Middle frontal gyrus (tissue), 1 donor: Measurements from ENCODE around the gene ARHGEF39.
A peak's percentile ranks its signal among the peaks of the same experiment; 100 is the strongest.

Experiments used
- DNase-seq: peaks from one replicate; pipeline ENCODE4 v3.0.0-alpha.2; 2015; ENCODE audit warnings: low spot score; ENCODE audit errors: extremely low spot score

Gene ARHGEF39

DNA sequence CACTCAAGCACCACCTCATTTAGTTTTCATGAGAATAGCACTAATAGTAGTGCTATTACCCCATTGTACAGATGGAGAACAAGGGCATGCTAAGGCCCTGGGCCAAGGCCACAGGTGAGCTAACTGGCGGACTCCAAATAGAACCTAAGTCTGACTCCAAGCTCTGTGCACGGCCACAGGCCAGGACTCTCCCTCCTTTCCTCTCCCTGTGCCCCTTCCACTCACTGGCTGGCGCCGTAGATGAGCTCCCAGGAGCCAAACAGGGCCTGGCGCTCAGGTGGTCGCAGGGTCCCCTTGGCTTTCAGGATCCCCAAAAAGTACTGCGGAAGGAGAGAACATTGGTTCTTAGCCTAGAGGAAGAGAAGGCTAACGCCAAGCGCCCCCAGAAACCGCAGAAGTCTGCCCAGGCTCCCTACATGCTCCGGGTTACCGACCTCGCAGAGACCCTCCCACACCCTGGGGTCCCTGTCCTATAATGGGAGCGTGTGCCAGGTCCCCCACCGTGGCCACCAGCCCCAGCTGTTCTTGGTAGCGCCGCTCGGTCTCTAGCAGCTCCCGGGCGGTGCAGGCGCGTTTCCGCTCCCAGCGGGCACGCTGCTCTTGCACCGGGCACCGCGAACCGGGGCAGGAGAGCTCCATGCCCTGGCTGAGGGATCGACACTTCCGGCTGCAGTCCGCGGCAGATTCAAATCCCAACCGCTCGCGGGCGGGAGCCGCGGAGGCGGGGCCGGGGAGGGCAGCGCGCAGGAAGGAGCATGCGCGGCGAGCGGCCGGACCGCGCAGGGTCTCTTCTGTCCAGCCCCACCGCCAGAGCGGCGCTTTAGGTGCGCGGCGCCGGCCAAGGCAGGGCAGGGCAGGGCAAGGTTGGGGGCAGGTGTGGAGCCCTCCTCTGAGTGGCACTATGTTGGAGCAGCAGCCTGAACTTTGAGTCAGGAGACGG is at the start of gene ARHGEF39:
Gene ARHGEF39 (minus strand): TSS at position 665 of the 940 bp plus-strand sequence. CDS start 26 bp downstream, at position 639.
- DNase-seq = peak; percentile 55

DNA sequence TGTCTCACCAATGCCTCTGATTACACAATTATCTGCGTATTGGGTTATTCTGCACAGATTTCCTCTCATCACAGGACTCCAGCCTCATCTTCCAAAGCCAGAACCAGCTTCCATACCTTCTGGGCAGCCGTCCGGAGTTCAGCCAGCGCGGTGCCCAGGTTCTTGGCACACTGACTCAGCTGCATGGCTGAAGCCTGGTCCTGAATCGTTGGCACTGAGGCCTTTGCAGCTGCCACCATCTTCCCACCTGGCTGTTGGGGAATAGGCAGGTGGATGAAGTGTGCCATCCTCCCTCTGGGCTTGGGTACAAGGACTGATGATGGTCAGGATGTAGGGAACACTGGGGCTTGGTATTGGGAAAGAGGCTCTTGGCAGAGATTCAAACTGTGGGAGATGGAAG is 49.1 kb upstream of the ARHGEF39 start:
- no peak for DNase-seq

GRCh38 chr9:35713578-35713977 is 48.6 kb upstream of the ARHGEF39 start:
- DNase-seq = no peak

- no peak for DNase-seq
Measured at GRCh38 chr9:35712762-35713400, 47.9 kb upstream of the ARHGEF39 start.

GRCh38 chr9:35711501-35712428 is 46.8 kb upstream of the ARHGEF39 start:
- no peak for DNase-seq

DNA sequence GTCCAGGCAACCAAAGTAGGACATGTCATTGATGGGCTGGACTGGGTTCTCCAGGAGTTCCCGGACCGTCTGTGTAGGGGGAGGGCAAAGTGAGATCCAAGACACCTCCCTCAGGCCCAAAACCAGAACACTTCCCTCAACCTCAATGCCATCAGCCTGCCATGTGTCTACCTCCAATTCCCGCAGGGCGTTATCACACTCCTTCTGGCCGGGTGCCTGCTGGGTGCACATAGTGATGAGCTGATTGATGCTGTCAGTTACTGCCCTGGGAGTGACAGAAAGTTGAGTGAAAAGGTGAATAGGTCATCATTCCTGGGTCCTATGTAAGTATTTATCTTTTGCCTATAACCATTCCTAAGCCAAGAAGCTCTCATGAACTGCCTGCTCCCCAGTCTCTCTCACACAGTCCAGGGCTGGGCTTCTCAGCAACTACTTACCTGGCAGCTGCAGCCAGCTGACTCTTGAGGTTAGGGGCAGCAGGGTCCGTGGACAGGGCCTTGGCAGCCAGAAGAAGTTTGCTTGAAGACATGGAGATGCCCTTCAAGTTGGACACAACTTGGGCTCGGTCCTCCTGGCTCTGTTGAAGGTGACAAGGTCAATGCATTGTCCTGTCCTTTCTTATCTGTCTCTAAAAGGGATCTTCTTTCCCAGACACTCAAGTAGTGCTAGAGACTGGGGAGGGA is 46.0 kb upstream of the ARHGEF39 start:
- DNase-seq = no peak

GRCh38 chr9:35708146-35708545 is 43.2 kb upstream of the ARHGEF39 start:
- DNase-seq = no peak

DNA sequence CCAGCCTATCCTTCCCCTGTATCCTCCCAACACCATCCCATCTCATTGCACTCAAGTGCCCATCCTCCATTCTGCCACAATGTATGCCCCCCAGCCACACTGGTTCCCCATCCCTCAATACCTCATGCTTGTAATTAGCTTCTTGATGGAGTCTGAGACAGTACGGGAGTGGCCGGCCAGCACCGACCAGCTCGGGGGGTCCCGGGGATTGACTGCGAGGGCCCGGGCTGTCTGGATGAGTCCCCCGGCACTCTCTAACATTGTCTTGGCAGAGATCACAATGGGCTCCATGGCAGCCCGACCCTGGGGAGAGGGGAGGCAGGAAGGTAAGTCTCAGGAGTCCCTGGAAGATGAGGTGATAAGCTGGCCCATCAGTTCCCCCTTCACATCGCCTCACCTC is 42.0 kb upstream of the ARHGEF39 start:
- DNase-seq = no peak

GRCh38 chr9:35705836-35706430 is 40.9 kb upstream of the ARHGEF39 start:
- no peak for DNase-seq

DNA sequence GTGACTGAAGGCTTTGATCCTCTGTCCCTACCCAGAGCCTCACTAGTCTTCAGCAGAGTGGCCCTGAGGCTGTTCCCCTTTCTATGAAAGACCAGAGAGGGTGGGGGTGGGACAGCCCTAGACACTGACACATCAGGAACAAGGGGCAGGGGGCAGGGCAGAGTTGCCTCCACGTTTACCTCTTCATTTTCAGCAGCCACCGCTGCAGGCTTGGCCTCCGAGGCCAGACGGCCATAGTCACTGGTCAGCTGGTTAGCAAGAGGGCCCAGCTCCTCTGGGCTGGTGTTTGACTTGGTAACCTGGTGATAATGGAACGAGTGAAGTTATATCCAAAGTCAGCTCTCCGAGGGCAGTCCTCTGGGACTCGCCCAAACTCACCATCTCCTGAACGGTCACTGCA is 40.4 kb upstream of the ARHGEF39 start:
- DNase-seq = no peak

GRCh38 chr9:35703906-35704672 is 39.1 kb upstream of the ARHGEF39 start:
- DNase-seq = no peak

DNA sequence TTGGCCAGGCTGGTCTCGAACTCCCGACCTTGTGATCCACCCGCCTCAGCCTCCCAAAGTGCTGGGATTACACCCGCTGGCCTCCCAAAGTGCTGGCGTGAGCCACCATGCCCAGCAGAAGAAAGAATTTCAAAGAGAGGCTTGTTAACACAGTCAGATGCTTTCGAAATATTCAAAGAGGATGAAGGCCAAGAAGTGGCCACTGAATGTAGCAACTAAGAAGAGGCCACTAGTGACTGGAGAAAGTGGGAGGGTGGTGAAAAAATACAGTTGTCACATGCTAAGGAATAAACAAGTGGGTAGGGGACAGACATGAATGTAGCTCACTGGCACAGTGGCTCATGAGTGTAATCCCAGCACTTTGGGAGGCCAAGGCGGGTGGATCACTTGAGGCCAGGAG is 37.7 kb upstream of the ARHGEF39 start:
- no peak for DNase-seq

GRCh38 chr9:35700942-35701341 is 35.9 kb upstream of the ARHGEF39 start:
- no peak for DNase-seq

GRCh38 chr9:35700031-35700430 is 35.0 kb upstream of the ARHGEF39 start:
- no peak for DNase-seq

DNA sequence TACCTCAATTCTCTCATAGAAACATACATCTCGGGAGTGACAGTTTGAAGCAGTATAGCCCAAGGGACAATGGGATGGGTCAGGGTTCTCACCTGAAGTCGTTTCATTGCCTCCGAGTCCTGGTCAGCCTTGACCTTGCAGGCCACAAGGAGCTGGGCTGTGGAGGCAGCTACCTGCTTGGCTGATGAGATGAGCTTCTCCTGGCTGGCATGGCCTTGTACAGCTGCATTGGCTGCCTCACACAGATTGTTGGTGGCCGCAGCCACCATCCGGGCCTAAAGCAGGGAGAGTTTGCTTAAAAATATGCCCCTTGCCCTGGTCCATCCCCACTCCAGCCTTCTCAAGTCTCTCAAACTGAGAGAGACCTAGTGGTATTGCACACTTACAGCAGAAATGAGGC is 33.2 kb upstream of the ARHGEF39 start:
- no peak for DNase-seq

DNA sequence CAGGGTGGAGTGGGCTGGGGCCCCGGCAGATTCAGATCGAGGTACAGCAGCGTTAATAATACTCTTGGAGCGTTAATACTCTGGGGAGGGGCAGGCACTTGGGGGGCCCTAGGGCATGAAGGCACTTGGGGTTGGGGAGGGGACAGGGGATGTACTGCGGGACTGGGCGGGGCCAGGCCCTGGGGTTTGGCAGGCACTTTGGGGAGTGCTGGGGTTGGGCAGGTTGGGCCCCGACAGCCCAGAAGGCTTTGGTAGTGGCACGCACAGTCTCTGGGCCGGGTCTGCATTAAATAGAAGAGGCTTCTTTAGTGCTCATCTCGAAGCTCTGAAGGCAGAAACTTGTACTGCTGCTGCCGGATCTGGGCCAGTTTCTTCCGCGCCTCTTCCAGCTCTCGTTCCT is 32.5 kb upstream of the ARHGEF39 start:
- no peak for DNase-seq

DNA sequence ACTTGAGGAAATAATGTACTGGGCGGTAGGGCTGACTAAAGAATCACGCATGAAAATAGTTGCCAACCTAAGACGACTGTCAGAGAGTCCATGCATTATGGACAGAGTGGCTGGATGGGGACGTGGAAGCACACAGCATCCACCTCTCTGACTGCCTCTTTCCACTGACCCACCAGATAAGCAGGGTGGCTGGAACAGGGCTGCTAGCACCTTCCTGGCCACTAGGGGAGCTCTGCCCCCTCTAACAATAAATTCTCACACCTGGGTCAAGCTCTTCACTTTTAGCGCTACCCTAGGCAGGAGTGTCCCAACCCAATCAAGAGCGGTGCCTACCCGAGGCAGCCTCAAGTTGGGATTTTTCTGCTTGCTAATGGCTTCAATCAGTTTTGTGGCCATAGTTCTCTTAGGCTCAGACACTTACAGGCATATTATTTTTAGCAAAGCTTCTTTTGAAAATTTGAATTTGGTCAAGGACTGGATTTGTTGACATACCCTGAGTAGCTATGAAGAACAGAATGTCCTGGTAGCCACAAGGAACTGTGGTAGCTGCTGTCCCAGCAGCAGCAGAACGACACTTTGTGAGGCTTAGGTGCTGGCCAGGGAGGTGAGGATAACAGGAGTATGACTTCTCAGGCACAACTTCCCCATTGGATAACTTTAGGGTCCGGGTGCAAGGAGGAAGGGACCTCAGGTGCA is 31.7 kb upstream of the ARHGEF39 start:
- peak; percentile 15 for DNase-seq

DNA sequence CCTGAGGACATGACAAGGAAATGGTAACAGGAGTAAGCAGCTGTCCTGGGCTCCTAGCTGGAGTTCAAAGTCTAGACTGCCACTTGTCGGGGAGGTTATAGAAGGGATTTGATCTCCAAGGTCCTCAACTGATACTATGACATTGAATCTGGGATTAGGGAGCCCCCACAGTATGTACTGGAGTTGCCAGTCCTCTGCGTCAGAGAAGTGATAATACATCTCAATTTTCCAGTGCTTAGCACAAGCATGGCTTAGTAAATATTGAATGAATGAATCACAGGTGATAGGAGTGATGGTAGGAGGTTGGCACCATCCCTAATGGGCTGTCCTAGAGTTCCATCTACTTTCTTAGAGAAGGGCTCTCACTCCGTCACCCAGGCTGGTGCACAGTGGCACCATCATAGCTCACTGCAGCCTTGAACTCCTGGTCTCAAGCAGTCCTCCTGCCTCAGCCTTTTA is 31.0 kb upstream of the ARHGEF39 start:
- no peak for DNase-seq

DNA sequence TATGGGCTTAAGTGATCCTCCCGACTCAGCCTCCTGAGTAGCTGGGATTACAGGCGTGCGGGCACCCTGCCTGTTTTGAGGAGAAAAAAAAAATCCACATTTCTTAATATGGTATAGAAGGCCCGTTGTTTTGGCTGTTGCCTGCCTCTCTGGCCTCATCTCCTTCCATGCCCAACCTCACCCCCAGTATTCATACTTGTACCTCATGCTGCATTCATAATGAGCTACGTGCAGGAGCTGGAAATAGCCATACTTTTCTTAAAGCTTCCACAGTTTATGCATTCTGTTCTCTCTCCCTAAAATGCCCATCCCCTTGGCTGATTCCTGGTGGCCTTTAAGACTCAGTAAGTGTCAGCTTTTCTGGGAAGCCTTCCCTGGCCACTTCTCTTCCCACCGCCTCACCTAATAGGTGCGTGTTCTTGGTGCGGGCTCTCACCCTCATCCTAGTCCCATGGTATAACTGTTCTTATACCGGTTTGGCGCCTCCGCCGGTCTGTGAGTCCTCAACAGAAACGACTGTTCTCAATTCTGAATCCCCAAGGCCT is 26.8 kb upstream of the ARHGEF39 start:
- no peak for DNase-seq
